Sigmoid colon (tissue), 4 donors: ENCODE data around the gene C9.
"Not testable (repeated sequence)": the region's sequence is repeated elsewhere in the genome, so short reads cannot be mapped to it uniquely, and the experiment has no call there.

ENCODE experiments used
- CTCF ChIP-seq, 4 experiments: fragments of 450-650 bp in 3 of 4; fragments of 200-600 bp in 1 of 4; IDR thresholded peaks; one replicate each; pipeline ENCODE4 v1.5.1; 2016 to 2019; ENCODE audit warnings: antibody characterized with exemption in 4 of 4, mild to moderate bottlenecking in 3 of 4, moderate library complexity in 2 of 4
- EP300 ChIP-seq, 4 donors: sonication (generic); formaldehyde crosslinking; IDR thresholded peaks; one replicate each; pipeline ENCODE4 v1.6.1; 2017; ENCODE audit warnings: antibody characterized with exemption in 4 of 4
- POLR2A ChIP-seq, 2 donors: fragments of 450-650 bp; IDR thresholded peaks; one replicate each; pipeline ENCODE4 v1.6.1; 2016; ENCODE audit warnings: antibody characterized with exemption in 2 of 2, mild to moderate bottlenecking in 2 of 2, moderate library complexity in 2 of 2
- POLR2AphosphoS5 ChIP-seq, 4 donors: sonication (generic); formaldehyde crosslinking; IDR thresholded peaks; one replicate each; pipeline ENCODE4 v1.6.1; 2017; ENCODE audit warnings: antibody characterized with exemption in 4 of 4

- not testable (repeated sequence) for TF ChIP-seq CTCF, POLR2AphosphoS5, POLR2A, EP300 (IDR thresholded peaks at IDR 0.05)
Observed at GRCh38 chr5:39334296-39334695, 30.0 kb downstream of the C9 start.
